HepG2 (cell line): ENCODE measurements around the gene LSMEM2. TPM values are rescaled to one million over a fixed set of nuclear protein-coding genes. Genes with fewer than 3 reads are reported as not detected.

Experiments used
- AHR ChIP-seq: IDR thresholded peaks from 2 replicates; pipeline ENCODE4 v1.6.1; 2018; ENCODE audit warnings: missing genetic modification reagents, missing compliant biosample characterization
- FOSL2 ChIP-seq: sonication (generic); formaldehyde crosslinking; IDR thresholded peaks from 2 replicates; pipeline ENCODE4 v1.4.0; 2020; ENCODE audit warnings: missing genetic modification reagents
- HES4 ChIP-seq: sonication (generic); formaldehyde crosslinking; IDR thresholded peaks from 2 replicates; pipeline ENCODE4 v1.9.0; 2021; ENCODE audit warnings: mild to moderate bottlenecking, missing genetic modification reagents, borderline replicate concordance
- KLF12 ChIP-seq: sonication (generic); formaldehyde crosslinking; IDR thresholded peaks from 2 replicates; pipeline ENCODE4 v1.4.0; 2020; ENCODE audit warnings: missing genetic modification reagents, borderline replicate concordance
- MEIS1 ChIP-seq: sonication (generic); formaldehyde crosslinking; IDR thresholded peaks from 2 replicates; pipeline ENCODE4 v1.9.0; 2021; ENCODE audit warnings: mild to moderate bottlenecking, missing genetic modification reagents, moderate library complexity, borderline replicate concordance
- PLRG1 ChIP-seq: fragments of 450-650 bp; conservative IDR thresholded peaks from 2 replicates; pipeline ENCODE4 v1.6.1; 2016
- RXRB ChIP-seq: IDR thresholded peaks from 2 replicates; pipeline ENCODE4 v1.6.1; 2016; ENCODE audit warnings: borderline replicate concordance, missing genetic modification reagents, missing compliant biosample characterization
- TCF7 ChIP-seq: sonication (generic); IDR thresholded peaks from 2 replicates; pipeline ENCODE4 v1.6.1; 2016; ENCODE audit warnings: antibody characterized with exemption, low read depth
- ZNF136 ChIP-seq: sonication (generic); formaldehyde crosslinking; IDR thresholded peaks from 2 replicates; pipeline ENCODE4 v1.8.1; 2022; ENCODE audit warnings: low read depth, mild to moderate bottlenecking, moderate library complexity, missing genetic modification reagents
- ZNF891 ChIP-seq: sonication (generic); formaldehyde crosslinking; IDR thresholded peaks from 2 replicates; pipeline ENCODE4 v1.5.0; 2020; ENCODE audit warnings: mild to moderate bottlenecking, missing genetic modification reagents
- polyA plus RNA-seq, 8 experiments: library from polyadenylated mRNA; depleted of rRNA in 3 of 8; stranded (reverse) in 7 of 8; unstranded in 1 of 8; fragments of >200 nt; fragmentation: Illumina TruSeq in 4 of 8; extraction: Trizol in 4 of 8; gene quantifications; 2 replicates each; pipeline versions ENCODE4 v1.2.1 to v1.2.3, GENCODE V29; 2011 to 2016; ENCODE audit warnings: low read depth in 4 of 8, missing spikeins in 1 of 8, mixed read lengths in 1 of 8; ENCODE audit not compliant: insufficient read depth in 1 of 8
- total RNA-seq, 5 experiments: library from RNA; depleted of rRNA; stranded (reverse); fragments of >200 nt; fragmentation: Illumina TruSeq; extraction: Trizol; gene quantifications; 2 replicates each; pipeline ENCODE4 v1.2.3, GENCODE V29; 2016; ENCODE audit warnings: low read depth in 1 of 5
- TF ChIP-seq, protein P1 (sequence below), 2 experiments: fragments of 450-650 bp in 1 of 2; sonication (generic) in 1 of 2; formaldehyde crosslinking; IDR thresholded peaks; 2 replicates each; pipeline versions ENCODE4 v1.5.0 to v1.8.0; 2020 to 2022; ENCODE audit warnings: mild to moderate bottlenecking in 1 of 2, missing genetic modification reagents in 1 of 2
- TF ChIP-seq, protein P2 (sequence below): sonication (generic); formaldehyde crosslinking; IDR thresholded peaks from 2 replicates; pipeline ENCODE4 v1.5.0; 2020; ENCODE audit warnings: missing genetic modification reagents, mild to moderate bottlenecking, borderline replicate concordance
- TF ChIP-seq, protein P3 (sequence below), 2 experiments: fragments of 450-650 bp in 1 of 2; sonication (generic) in 1 of 2; formaldehyde crosslinking in 1 of 2; IDR thresholded peaks; 2 replicates each; pipeline versions ENCODE4 v1.6.1 to v1.8.0; 2016 to 2022; ENCODE audit warnings: antibody characterized with exemption in 1 of 2, mild to moderate bottlenecking in 1 of 2, missing genetic modification reagents in 1 of 2
- TF ChIP-seq, protein P4 (sequence below): sonication (generic); formaldehyde crosslinking; IDR thresholded peaks from 2 replicates; pipeline ENCODE4 v1.5.0; 2020; ENCODE audit warnings: missing genetic modification reagents, mild to moderate bottlenecking, borderline replicate concordance

LSMEM2 gene
- total and polyA plus RNA-seq, 2 of the 13 experiments (the other 11 are each of a cell fraction or from before 2014, with no cell fraction given) = 0.07 to 0.41 TPM

DNA sequence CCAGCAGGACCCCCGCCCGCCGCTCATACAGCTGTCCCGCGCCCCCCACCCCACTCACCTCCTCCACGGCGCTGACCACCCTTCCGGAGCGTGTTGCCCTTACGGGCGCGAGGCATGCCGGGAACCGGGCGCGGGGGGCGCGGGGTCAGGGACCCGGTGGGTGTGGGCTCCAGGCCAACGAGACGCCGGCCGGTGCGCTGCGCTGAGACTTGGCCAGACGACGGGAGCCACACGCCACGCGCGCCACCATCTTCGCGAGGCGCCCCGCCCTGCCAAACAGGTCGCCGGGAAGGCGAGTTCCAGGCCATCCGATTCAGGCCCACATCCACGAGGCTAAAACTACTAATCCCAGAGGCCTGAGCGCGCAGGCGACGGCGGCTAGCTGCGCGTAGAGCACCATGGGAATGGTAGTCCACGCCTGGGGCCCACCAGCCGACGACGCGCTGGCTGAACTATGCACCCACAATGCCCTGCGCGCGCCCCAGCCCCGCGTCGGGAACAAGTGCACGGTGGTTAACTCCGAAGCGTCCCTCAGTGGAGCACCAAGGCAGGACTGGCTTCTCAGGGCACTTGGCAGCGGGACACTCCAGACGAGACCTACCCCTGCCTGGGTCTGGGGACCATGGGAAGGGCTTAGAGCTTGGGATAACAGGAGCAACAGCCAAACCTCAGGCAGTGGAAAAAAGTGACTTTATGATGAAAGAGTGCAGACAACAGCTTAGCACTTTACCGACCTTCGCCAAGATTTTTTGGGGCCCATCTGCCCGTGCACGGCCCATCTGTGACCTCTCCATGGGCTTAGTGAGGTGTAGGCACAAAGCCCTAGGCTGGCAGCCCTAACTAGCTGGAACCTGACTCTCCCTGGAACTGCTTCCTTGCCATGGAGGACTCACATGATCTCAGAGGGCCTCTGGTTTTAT is 13.5 kb downstream of the LSMEM2 start, which contains the start of gene IFRD2 (continued):
- TF ChIP-seq KLF12 (CRISPR knock-in tag) = peak; percentile 95; the same call in 1 of the 2 replicates
- TF ChIP-seq, protein P1, sequence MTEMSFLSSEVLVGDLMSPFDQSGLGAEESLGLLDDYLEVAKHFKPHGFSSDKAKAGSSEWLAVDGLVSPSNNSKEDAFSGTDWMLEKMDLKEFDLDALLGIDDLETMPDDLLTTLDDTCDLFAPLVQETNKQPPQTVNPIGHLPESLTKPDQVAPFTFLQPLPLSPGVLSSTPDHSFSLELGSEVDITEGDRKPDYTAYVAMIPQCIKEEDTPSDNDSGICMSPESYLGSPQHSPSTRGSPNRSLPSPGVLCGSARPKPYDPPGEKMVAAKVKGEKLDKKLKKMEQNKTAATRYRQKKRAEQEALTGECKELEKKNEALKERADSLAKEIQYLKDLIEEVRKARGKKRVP (CRISPR knock-in tag; IDR thresholded peaks at IDR 0.05) = 0 out of 4 replicates have a peak, but pooled peaks of 1 of the 2 experiments have one; percentile 26
- TF ChIP-seq ZNF891 (CRISPR knock-in tag) = peak; percentile 76
- peak; percentile 56; the same call in 1 of the 2 replicates for TF ChIP-seq RXRB (CRISPR knock-in tag)
- TF ChIP-seq AHR (CRISPR knock-in tag) = no peak
- TF ChIP-seq TCF7 = no peak
- TF ChIP-seq, protein P2, sequence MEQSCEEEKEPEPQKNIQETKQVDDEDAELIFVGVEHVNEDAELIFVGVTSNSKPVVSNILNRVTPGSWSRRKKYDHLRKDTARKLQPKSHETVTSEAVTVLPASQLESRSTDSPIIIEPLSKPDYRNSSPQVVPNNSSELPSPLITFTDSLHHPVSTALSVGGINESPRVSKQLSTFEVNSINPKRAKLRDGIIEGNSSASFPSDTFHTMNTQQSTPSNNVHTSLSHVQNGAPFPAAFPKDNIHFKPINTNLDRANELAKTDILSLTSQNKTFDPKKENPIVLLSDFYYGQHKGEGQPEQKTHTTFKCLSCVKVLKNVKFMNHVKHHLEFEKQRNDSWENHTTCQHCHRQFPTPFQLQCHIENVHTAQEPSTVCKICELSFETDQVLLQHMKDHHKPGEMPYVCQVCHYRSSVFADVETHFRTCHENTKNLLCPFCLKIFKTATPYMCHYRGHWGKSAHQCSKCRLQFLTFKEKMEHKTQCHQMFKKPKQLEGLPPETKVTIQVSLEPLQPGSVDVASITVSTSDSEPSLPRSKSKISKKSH (CRISPR knock-in tag) = no peak; the same call in 1 of the 2 replicates
- TF ChIP-seq, protein P3, sequence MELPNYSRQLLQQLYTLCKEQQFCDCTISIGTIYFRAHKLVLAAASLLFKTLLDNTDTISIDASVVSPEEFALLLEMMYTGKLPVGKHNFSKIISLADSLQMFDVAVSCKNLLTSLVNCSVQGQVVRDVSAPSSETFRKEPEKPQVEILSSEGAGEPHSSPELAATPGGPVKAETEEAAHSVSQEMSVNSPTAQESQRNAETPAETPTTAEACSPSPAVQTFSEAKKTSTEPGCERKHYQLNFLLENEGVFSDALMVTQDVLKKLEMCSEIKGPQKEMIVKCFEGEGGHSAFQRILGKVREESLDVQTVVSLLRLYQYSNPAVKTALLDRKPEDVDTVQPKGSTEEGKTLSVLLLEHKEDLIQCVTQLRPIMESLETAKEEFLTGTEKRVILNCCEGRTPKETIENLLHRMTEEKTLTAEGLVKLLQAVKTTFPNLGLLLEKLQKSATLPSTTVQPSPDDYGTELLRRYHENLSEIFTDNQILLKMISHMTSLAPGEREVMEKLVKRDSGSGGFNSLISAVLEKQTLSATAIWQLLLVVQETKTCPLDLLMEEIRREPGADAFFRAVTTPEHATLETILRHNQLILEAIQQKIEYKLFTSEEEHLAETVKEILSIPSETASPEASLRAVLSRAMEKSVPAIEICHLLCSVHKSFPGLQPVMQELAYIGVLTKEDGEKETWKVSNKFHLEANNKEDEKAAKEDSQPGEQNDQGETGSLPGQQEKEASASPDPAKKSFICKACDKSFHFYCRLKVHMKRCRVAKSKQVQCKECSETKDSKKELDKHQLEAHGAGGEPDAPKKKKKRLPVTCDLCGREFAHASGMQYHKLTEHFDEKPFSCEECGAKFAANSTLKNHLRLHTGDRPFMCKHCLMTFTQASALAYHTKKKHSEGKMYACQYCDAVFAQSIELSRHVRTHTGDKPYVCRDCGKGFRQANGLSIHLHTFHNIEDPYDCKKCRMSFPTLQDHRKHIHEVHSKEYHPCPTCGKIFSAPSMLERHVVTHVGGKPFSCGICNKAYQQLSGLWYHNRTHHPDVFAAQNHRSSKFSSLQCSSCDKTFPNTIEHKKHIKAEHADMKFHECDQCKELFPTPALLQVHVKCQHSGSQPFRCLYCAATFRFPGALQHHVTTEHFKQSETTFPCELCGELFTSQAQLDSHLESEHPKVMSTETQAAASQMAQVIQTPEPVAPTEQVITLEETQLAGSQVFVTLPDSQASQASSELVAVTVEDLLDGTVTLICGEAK (IDR thresholded peaks at IDR 0.05) = no peak
- TF ChIP-seq, protein P3 (CRISPR knock-in tag; IDR thresholded peaks at IDR 0.05) = no peak; the same call in 1 of the 2 replicates
- no peak for TF ChIP-seq PLRG1
- TF ChIP-seq HES4 (CRISPR knock-in tag) = 0 out of 2 replicates have a peak, but pooled peaks have one; percentile 48
- TF ChIP-seq MEIS1 = 0 out of 2 replicates have a peak, but pooled peaks have one; percentile 31
- TF ChIP-seq ZNF136 = 0 out of 2 replicates have a peak, but pooled peaks have one; percentile 32
- TF ChIP-seq, protein P4, sequence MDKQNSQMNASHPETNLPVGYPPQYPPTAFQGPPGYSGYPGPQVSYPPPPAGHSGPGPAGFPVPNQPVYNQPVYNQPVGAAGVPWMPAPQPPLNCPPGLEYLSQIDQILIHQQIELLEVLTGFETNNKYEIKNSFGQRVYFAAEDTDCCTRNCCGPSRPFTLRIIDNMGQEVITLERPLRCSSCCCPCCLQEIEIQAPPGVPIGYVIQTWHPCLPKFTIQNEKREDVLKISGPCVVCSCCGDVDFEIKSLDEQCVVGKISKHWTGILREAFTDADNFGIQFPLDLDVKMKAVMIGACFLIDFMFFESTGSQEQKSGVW (CRISPR knock-in tag) = no peak
- TF ChIP-seq FOSL2 (CRISPR knock-in tag) = peak; percentile 10; the same call in 1 of the 2 replicates
